Activated CD8-positive, alpha-beta T cell treated with anti-CD3 and anti-CD28 coated beads for 36 hours (primary cell): ENCODE measurements around the gene OSBPL5. TPM values are rescaled to one million over a fixed set of nuclear protein-coding genes. Genes with fewer than 3 reads are reported as not detected.

Source experiments
- ATAC-seq: fragments of 200-7000 bp; cut with Tn5 transposase; one replicate; pipeline ENCODE4 v1.10.0; 2021; ENCODE audit warnings: mild to moderate bottlenecking, moderate library complexity
- CTCF ChIA-PET: fragments of 350-600 bp; sonication (Branson Sonifier 250); formaldehyde crosslinking; loops from one replicate; lab custom pipeline; 2021; ENCODE audit warnings: antibody characterized with exemption; lab: Charles Lee
- POLR2A ChIA-PET: fragments of 350-600 bp; sonication (Branson Sonifier 250); formaldehyde crosslinking; loops from one replicate; lab custom pipeline; 2021; ENCODE audit warnings: antibody characterized with exemption; lab: Charles Lee
- DNase-seq: peaks from one replicate; pipeline ENCODE4 v3.0.0-alpha.2; 2020
- H3K27ac Mint-ChIP-seq: one replicate; pipeline ENCODE4 v1.8.0; 2021; ENCODE audit warnings: mild to moderate bottlenecking, mixed read lengths
- H3K27me3 Mint-ChIP-seq: one replicate; pipeline ENCODE4 v1.8.0; 2021; ENCODE audit warnings: mixed read lengths
- H3K36me3 Mint-ChIP-seq: one replicate; pipeline ENCODE4 v1.8.0; 2021; ENCODE audit warnings: low read depth, mixed read lengths
- H3K4me1 Mint-ChIP-seq: one replicate; pipeline ENCODE4 v1.8.0; 2021; ENCODE audit warnings: low read depth, mixed read lengths
- H3K4me3 Mint-ChIP-seq: one replicate; pipeline ENCODE4 v1.8.0; 2021; ENCODE audit warnings: mild to moderate bottlenecking, moderate library complexity, mixed read lengths
- H3K9me3 Mint-ChIP-seq: one replicate; pipeline ENCODE4 v1.8.0; 2021; ENCODE audit warnings: mixed read lengths
- intact Hi-C: fragments of 100-400 bp; cut with micrococcal nuclease; formaldehyde crosslinking; loops from one replicate; pipeline ENCODE4 v1.10.0; 2022
- total RNA-seq, 2 experiments: library from RNA; stranded (reverse); gene quantifications; one replicate each; pipeline ENCODE4 v1.2.3, GENCODE V29; 2021
- TF ChIP-seq, protein P1 (sequence below): fragments of 200-600 bp; IDR thresholded peaks from one replicate; pipeline ENCODE4 v1.8.0; 2022; ENCODE audit warnings: antibody characterized with exemption, mild to moderate bottlenecking

The OSBPL5 gene
- total RNA-seq, 2 experiments from 2014 or later = 4.8 to 5.9 TPM

DNA sequence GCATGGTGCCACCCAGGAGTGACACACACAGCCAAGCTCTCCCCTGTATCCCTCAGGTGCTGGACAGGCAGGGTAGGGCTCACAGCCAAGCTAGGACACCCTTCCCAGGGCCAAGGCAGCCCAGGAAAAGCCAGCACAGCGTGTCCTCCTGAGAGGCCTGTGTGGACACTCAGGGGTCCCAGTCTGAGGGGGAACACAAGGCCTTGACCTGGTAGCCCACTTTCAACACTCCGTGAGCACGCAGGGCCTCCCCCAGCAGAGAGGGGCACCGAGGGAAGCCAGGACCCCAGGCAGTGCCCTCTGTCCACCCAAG lies 24.9 kb downstream of the OSBPL5 start:
- no peak for DNase-seq
- no peak overlapping the region for H3K27ac Mint-ChIP-seq
- TF ChIP-seq, protein P1, sequence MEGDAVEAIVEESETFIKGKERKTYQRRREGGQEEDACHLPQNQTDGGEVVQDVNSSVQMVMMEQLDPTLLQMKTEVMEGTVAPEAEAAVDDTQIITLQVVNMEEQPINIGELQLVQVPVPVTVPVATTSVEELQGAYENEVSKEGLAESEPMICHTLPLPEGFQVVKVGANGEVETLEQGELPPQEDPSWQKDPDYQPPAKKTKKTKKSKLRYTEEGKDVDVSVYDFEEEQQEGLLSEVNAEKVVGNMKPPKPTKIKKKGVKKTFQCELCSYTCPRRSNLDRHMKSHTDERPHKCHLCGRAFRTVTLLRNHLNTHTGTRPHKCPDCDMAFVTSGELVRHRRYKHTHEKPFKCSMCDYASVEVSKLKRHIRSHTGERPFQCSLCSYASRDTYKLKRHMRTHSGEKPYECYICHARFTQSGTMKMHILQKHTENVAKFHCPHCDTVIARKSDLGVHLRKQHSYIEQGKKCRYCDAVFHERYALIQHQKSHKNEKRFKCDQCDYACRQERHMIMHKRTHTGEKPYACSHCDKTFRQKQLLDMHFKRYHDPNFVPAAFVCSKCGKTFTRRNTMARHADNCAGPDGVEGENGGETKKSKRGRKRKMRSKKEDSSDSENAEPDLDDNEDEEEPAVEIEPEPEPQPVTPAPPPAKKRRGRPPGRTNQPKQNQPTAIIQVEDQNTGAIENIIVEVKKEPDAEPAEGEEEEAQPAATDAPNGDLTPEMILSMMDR = no peak
- peaks cover 7% of the 10 kb centered on the region for H3K4me1 Mint-ChIP-seq
- ChIA-PET CTCF (interaction anchor here (1.2 kb wide), 1 partner anchor 268 kb away, joined by 5 read pairs; no protein-coding TSS in a partner anchor), POLR2A (interaction anchor here (0.6 kb wide), 1 partner anchor 168 kb away, joined by 3 read pairs; no protein-coding TSS in a partner anchor)
- no peaks in the 10 kb centered on the region for H3K36me3 Mint-ChIP-seq
- intact Hi-C loops = no loop called here
- H3K27me3 Mint-ChIP-seq = no peaks in the 10 kb centered on the region
- no peak for ATAC-seq
- no peaks in the 10 kb centered on the region for H3K9me3 Mint-ChIP-seq
- no peak overlapping the region for H3K4me3 Mint-ChIP-seq

DNA sequence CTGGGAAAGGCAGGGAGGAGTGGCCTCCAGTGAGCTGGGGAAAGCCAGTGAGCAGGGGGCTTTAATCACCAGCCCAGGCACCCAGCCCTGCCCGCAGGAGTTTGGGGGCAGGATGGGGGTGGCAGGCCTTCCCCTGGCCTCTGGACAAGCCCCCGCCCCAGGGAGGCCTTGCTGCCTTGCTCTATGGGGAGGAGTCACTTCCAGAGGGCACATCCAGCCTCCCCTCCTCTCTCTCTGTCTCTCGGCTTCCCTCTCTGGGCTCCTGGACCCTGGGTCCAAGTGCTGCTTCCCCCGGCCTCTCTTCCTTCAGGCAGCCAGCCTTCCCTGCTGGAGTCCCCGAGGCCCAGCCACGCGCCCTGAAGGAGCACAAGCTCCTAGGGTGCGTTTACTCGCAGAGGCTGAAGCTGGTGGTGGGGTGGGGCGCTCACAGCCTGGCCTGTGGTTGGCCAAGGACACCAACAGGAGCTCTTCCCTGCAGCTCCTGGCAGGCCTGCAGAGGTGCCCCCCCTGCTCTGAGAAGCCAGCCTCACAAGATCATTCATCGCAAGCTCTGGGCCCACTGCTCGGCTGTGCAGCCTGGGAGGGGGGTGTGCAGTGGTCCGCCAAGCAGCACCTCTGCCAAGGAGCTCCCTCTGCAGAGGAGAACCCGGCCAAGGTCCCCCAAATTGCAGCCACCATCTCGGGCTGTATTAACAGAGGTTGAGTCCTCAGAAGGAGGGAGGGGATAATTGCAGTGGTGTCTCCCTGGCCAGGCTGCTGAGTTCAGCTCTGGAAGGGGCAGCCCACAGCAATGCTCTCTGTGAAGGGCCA lies 25.4 kb downstream of the OSBPL5 start:
- DNase-seq (no peak), ATAC-seq (no peak)
- Mint-ChIP-seq H3K9me3 (no peaks in the 10 kb centered on the region), H3K27ac (no peak overlapping the region), H3K4me3 (no peak overlapping the region), H3K36me3 (no peaks in the 10 kb centered on the region), H3K4me1 (peaks cover 7% of the 10 kb centered on the region), H3K27me3 (no peaks in the 10 kb centered on the region)
- TF ChIP-seq, protein P1 = no peak
- CTCF ChIA-PET = interaction anchor here (1.2 kb wide), 1 partner anchor 269 kb away, joined by 5 read pairs; no protein-coding TSS in a partner anchor
- POLR2A ChIA-PET = interaction anchor here (0.6 kb wide), 1 partner anchor 168 kb away, joined by 3 read pairs; no protein-coding TSS in a partner anchor
- intact Hi-C loops = no loop called here

DNA sequence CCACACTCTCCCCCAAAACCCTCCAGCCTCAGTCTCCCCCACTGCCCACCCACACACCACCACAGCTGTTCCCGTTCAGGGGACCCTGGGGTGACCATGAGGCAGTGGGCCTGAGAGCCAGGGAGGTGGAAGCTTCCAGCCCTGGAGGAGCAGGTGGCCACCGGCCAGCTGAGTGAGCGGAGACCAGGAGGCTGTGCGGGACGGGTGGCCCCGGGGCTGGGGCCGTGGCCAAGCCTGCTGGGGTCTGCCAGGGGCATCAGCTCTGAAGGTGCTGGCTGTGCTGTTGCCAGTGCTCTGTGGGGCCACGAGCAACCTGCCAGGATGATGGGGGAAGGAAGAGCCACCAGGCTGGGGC lies 26.0 kb downstream of the OSBPL5 start:
- Mint-ChIP-seq H3K27ac (no peak overlapping the region), H3K9me3 (no peaks in the 10 kb centered on the region), H3K27me3 (no peaks in the 10 kb centered on the region), H3K4me3 (no peak overlapping the region), H3K4me1 (peaks cover 7% of the 10 kb centered on the region), H3K36me3 (no peaks in the 10 kb centered on the region)
- ATAC-seq (no peak), DNase-seq (no peak)
- intact Hi-C loops = no loop called here
- ChIA-PET CTCF (interaction anchor here (1.2 kb wide), 2 partner anchors 74 to 270 kb away, joined by 3 to 5 read pairs; no protein-coding TSS in a partner anchor), POLR2A (interaction anchor here (0.6 kb wide), 1 partner anchor 28 kb away, joined by 3 read pairs; no protein-coding TSS in a partner anchor)
- TF ChIP-seq, protein P1 = no peak

DNA sequence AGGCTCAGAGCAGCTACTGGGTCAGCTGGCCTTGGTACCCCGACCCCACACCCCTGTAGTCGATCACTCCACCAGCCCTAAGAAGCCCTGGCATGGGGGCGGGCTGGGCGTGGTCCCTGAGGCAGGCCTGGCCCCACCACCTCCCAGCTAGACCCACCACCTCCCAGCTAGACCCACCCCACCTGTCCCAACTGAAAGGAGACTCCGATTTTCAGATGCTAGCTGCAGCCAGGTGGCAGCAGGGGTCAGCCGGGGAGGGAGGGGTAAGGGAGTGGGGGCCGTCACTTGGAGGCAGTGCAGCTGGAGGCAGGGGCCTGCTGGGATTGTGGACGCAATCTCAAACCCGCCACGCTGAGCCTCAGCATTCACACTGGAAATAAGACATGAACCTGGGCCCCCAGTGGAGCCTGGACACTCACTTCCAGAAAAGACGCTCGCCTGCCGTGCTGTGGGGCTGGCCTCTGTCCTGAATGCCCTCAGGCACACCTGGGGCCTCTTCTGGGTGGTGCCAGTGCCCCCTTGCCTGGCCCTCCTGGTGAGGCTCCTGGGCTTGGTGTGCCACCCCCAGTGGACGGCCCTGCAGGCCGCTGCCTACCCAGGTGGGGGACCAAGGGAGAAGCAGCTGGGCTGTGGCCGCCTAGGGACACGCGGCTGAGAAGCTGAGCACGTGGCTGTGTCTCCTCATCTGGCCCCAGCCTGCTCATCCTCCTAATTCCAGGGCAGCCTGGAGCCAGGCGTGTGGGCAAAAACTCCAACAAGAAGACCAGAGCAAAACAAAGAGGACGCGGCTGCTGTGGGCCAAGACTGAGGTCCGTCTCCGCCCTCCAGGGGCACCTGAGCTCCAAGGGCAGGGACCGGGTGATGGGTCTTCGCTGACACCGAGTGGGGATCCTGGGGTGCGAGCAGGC lies 26.7 kb downstream of the OSBPL5 start:
- Mint-ChIP-seq H3K27me3 (no peaks in the 10 kb centered on the region), H3K27ac (no peak overlapping the region), H3K4me3 (no peak overlapping the region), H3K4me1 (peaks cover 7% of the 10 kb centered on the region), H3K36me3 (no peaks in the 10 kb centered on the region), H3K9me3 (no peaks in the 10 kb centered on the region)
- intact Hi-C loops = no loop called here
- ATAC-seq = no peak
- POLR2A ChIA-PET = interaction anchor here (0.6 kb wide), 1 partner anchor 28 kb away, joined by 3 read pairs; no protein-coding TSS in a partner anchor
- TF ChIP-seq, protein P1 = no peak
- CTCF ChIA-PET = interaction anchor here (1.2 kb wide), 1 partner anchor 74 kb away, joined by 3 read pairs; no protein-coding TSS in a partner anchor
- DNase-seq = no peak
